HG03039 (cell line): ENCODE measurements around the gene ATP1A2.
"Not testable (repeated sequence)": the region's sequence is repeated elsewhere in the genome, so short reads cannot be mapped to it uniquely, and the experiment has no call there.

ENCODE experiments used
- ATAC-seq: cut with Tn5 transposase; IDR thresholded peaks from one replicate; pipeline ENCODE4 v1.9.1; 2021; ENCODE audit warnings: mild to moderate bottlenecking, moderate library complexity; ENCODE audit not compliant: unreplicated experiment

The ATP1A2 gene

DNA sequence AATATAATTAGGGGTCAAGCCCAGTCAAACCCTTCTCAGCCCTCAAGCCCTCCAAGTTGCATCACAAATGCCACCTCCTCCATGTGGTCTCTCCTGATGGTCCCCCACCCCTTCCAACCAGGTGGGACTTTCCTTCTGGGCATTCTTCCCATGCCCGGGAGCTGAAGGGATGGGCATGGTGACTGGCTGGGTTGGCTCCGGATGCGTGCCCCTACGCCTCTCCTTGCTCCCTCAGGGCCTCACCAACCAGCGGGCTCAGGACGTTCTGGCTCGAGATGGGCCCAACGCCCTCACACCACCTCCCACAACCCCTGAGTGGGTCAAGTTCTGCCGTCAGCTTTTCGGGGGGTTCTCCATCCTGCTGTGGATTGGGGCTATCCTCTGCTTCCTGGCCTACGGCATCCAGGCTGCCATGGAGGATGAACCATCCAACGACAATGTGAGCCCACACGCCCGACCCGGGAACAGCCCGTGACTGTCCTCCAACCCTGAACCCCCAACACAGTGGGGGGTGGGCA is 7.5 kb downstream of the ATP1A2 start:
- ATAC-seq, result no peak

DNA sequence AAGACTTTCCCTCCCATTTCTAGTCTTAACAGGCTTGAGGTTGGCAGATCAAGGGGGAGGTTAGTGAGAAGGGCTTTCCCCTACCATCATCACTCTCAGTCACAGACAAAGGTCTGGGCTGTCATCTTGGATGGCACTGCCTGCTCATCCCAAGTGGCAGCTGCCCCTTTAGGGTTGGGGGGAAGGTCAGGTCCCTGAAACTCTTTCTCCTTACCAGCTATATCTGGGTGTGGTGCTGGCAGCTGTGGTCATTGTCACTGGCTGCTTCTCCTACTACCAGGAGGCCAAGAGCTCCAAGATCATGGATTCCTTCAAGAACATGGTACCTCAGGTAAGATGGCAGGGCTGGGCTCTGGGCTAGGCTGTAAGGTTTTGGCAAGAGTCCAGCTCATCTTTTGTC is 8.2 kb downstream of the ATP1A2 start:
- no peak for ATAC-seq

DNA sequence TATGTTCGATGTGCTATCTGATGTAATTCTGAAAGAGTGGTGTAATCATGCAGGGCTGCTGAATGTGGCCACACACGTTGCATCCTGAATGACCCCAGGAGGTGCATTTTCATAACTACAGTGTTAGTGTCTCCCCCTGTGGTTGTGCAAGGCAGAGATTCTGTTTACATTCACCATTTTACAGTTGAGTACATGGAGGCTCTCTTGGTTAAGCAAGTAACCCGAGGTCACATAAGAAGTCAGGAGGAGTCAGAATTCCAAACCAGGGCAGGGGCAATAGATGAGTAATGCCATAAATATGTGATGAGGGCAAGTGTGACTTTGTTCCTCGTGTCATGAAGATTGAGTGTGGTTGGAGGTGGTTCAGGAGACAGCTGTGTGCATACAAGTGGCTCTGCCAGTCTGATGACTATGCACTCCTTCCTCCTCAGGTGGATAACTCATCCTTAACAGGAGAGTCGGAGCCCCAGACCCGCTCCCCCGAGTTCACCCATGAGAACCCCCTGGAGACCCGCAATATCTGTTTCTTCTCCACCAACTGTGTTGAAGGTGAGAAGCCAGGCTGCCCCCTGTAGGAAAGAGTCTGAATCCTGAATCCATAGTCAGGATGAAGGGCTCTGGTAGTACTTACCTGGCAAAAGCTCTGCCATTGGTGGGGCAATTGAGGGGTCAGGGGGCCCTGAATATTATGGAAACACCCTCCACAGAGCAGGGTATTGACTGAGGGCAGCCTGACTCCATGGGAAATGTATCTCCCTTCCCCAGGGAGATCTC is 9.3 kb downstream of the ATP1A2 start:
- no peak for ATAC-seq

DNA sequence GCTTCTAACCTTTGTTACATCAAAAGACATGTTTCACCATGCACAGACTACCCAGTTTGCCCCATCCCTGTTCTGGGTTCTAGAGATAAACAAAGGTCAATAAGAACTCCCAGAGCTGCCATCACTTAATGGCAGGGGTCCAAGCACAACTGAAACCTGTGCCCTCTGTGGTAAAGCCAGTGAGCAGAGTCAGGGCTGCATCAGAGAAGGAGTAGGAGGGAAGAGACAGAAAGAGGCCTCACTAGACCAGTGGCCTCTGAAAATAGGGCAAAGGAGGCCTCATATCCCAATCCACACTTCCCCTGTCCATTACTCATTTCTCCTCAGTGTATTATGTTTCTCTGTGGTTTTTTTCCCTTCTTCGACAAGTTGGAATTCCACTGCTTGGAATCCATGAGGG is 10.2 kb downstream of the ATP1A2 start:
- no peak for ATAC-seq

DNA sequence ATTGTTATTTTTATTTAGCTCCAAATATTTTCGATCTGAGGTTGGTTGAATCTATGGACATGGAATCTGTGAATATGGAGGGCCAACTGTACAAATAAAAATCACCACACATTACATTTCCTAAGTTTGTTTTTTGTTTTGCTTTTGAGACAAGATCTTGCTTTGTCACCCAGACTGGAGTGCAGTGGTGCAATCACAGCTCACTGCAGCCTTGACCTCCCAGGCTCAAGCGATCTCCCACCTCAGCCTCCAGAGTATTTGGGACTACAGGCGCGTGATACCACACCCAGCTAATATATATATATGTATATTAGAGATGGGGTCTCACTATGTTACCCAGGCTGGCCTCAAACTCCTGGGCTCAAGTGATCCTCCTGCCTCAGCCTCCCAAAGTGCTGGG is 10.8 kb downstream of the ATP1A2 start:
- ATAC-seq, result not testable (repeated sequence)

DNA sequence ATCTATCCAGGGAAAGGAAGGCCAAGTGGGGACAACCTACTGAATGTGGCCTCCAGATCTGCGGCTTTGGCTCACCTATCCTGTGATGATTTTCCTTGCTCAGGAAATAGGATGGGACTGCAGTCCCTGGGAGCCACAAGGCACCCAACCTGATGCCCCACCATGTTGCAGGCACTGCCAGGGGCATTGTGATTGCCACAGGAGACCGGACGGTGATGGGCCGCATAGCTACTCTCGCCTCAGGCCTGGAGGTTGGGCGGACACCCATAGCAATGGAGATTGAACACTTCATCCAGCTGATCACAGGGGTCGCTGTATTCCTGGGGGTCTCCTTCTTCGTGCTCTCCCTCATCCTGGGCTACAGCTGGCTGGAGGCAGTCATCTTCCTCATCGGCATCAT is 11.8 kb downstream of the ATP1A2 start:
- ATAC-seq, result no peak

DNA sequence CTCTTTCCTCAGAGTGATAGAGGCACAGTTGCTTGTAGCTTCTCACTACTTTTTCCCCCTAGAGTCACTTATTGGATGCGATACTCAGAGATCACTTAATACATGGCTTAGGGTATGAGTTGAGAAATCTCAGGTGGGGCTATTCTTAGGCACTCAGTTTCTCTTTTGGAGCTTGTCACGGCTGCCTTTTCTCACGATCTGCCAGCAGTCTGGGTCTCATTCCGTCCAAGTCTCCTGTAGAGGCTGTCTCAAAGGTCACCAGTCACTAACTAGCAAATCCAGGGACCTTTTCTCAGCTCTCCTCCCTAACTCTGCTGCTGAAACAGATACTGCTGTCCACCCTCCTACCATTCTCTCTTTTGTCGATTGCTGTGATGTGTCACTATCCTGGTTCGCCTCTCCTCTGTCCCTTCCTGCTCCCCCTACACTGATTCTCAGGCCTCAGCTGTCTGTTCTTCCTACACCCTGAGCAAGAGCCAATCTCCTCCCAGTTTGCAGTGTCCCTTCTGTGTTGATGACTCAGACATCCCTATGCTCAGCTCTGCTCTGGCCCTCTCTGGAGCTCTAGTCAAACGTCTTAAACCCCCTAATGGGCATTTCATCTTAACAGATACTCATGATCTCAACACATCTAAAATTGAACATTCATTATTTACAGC is 12.4 kb downstream of the ATP1A2 start:
- ATAC-seq, result no peak

DNA sequence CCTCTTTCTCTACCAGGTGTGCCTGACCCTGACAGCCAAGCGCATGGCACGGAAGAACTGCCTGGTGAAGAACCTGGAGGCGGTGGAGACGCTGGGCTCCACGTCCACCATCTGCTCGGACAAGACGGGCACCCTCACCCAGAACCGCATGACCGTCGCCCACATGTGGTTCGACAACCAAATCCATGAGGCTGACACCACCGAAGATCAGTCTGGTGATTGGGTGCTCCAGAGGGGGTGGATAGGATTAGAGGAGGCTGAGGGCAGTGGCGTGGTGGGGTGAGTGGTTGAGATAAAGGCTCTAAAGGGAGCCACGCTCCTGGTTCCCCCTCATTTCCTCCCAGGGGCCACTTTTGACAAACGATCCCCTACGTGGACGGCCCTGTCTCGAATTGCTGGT is 13.1 kb downstream of the ATP1A2 start:
- no peak for ATAC-seq

DNA sequence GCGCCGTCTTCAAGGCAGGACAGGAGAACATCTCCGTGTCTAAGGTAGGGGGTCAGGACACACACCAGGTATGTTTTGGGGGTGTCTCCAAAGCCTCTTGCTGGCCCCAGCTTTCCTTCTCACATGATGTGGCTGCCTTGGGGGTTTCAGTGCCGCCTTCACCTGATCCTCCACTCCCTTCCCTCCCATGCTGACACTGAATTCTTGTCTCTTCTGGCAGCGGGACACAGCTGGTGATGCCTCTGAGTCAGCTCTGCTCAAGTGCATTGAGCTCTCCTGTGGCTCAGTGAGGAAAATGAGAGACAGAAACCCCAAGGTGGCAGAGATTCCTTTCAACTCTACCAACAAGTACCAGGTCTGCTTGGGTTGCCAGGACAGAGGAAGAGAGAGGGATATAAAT is 13.5 kb downstream of the ATP1A2 start:
- ATAC-seq, result no peak

DNA sequence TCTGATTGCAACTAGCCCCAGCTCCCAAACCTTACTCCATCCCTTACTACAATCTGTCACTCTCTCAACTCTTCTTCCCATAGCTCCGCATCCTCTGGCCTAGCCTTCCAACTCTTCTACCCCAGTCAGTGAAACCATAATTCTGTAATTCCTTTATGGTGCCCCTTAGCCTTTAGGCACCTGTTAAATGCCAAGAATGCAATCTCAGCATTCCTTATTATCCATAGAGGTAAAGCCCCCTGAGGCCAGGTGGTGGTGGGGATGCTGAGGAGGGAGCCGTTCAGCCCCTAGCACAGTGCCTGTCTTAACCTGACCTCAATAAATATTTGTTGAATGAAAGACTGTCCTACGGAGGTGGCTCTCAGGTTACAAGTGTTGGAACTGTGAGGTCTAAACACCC is 14.0 kb downstream of the ATP1A2 start:
- no peak for ATAC-seq

DNA sequence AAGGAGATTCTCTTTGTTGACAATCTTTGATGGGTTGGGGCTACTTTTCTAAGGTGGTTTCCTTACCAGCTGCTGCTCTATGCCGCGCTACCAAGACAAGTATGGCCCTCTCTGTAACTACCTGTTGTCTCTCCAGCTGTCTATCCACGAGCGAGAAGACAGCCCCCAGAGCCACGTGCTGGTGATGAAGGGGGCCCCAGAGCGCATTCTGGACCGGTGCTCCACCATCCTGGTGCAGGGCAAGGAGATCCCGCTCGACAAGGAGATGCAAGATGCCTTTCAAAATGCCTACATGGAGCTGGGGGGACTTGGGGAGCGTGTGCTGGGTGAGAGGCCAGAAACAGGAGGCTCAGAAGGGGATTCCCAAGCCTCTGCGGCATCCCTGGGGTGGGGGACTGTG is 14.4 kb downstream of the ATP1A2 start:
- no peak for ATAC-seq

DNA sequence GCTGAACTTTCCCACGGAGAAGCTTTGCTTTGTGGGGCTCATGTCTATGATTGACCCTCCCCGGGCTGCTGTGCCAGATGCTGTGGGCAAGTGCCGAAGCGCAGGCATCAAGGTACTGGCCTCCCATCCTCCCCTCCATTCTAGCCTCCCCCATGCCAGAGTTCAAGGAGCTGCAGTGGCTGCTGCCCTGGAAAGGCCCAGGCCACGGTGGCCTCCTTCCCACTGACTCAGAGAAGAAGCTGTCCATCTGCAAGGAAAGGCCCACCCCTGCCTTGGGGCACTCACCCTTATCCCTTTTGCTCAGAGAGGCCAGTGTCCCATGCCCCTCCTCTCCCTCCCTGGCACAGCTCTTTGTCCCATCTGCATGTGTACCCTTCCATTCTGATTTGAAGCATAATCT is 14.9 kb downstream of the ATP1A2 start:
- ATAC-seq, result no peak

DNA sequence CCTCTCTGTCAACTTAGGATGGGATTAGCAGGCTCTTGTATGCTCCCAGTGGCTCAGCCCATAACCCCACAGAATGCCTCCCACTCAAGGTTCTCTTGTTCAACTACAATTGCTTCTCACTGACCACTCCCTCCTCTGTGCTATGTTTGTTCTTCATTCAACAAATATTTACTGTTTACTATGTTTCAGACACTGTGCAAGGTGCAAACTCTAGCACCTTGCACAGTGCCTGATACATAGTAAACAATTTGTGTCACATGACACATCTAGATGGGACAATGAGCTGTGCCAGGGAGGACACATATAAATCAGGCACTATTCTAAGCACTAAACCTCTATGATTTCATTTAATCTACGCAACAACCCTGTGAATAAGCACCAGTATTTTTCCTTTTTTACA is 15.4 kb downstream of the ATP1A2 start:
- ATAC-seq, result no peak

DNA sequence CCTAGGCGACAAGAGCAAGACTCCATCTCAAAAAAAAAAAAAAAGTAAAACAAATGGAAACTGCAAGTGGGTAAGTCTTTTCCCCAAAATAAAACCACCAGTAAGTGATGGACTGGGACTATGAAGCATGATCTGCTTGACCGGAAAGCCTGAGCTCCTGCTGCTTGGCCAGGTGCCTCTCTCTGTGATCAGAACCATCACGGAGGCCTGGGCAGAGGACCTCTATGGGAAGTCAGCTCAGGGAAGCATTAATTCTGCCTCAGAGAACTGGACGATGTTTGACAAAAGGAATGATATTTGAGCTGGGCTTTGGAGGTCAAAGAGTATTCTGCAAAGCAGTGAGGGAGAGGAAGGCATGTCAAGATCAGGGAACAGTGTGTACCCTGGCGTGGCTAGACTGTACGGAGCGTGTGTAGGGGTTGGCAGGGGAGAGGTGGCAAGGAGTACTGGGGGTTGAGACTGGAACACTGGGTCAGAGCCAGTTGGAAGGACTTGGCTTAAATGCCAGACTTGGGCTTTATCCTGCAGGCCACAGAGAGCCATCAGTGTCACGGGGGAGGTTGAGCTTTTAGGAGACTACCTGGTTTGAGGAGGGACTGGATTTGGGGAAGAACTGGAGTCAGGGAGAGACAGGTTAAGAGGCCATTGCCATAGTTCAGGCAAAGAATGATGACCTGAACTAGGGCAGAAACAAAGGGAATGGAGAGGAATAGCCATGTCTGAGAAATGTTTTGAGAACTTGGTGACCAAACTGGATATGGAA is 16.4 kb downstream of the ATP1A2 start:
- no peak for ATAC-seq

DNA sequence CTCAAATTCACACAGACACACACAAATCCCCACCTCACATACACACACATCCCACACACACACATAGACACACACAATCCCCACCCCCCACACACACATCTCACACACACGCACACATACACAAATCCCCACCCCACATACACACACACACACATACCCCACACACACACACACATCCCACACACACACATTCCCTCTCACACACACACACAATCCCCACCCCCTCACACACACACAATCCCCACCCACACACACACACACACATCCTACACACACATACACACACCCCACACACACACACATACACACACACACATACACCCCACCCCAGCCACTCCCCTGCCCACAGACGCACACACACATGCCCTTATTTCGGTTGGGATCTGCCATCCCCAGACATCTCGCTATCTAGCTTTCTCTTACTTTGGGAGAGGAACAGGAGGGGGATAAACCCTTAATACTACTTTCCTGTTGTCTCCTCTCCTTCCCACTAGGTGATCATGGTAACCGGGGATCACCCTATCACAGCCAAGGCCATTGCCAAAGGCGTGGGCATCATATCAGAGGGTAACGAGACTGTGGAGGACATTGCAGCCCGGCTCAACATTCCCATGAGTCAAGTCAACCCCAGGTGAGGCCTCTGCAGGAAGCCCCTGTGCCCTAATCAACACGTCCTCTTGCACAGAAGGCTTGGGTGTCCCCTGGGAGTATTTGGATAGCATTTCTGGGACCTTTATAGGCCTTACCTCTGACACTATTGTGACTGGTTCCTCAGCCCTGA is 18.6 kb downstream of the ATP1A2 start:
- ATAC-seq, result no peak

DNA sequence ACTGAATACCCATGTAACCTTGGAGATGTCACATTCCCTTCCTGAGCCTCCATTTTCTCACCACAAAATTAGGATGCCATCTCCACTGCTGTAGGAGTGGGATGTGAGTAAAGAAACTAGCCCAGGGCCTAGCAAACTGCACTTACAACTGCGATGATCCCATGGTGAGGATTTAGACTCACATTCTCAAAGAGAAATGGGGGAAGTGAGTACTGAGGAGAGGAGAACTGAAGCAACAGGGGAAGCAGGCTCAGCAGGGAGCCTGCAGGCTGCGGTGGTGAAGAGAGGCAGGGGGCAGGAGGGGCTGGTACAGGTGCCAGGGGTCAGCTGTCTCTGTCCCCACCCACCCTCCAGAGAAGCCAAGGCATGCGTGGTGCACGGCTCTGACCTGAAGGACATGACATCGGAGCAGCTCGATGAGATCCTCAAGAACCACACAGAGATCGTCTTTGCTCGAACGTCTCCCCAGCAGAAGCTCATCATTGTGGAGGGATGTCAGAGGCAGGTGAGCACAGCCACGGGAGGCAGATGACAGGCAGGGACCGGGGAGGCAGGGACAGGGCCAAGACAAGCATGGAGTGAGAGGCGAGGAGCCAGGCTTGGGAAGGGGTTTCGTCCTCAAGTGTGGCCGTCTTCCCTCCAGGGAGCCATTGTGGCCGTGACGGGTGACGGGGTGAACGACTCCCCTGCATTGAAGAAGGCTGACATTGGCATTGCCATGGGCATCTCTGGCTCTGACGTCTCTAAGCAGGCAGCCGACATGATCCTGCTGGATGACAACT is 19.4 kb downstream of the ATP1A2 start:
- ATAC-seq, result no peak

DNA sequence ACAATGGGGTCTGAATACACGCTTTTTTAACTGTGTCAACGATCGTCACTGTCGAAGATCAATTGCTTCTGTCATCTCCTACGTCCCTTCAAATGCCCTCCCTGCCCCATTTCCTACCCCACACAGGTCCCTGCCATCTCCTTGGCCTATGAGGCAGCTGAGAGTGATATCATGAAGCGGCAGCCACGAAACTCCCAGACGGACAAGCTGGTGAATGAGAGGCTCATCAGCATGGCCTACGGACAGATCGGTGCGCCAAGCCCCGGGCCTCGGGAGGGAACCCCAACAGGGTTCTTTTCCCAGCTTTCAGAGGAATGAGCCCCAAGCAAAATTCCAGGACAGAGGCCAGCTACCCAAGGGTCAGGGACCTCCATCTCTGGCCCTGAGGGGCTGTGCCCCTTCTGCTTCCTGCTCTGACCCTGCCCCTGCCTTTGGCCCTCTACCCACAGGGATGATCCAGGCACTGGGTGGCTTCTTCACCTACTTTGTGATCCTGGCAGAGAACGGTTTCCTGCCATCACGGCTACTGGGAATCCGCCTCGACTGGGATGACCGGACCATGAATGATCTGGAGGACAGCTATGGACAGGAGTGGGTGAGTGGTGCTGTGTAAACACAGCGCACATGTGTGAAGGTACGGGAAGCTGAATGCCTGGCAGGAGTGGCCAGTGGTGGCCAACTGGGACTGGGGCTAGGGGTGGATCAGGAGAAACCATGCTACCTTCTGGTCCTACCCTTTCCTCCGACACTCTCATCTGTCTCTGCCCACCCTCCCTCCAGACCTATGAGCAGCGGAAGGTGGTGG is 20.8 kb downstream of the ATP1A2 start:
- no peak for ATAC-seq

DNA sequence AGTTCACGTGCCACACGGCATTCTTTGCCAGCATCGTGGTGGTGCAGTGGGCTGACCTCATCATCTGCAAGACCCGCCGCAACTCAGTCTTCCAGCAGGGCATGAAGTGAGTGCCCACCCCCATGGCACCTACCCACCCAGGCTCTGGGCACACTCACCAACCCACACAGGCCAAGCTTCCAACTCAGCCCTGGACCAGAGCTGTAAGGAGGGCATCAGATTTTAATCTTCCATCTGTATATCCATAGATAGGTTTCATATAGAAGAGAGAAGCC is 21.3 kb downstream of the ATP1A2 start:
- ATAC-seq, result no peak

DNA sequence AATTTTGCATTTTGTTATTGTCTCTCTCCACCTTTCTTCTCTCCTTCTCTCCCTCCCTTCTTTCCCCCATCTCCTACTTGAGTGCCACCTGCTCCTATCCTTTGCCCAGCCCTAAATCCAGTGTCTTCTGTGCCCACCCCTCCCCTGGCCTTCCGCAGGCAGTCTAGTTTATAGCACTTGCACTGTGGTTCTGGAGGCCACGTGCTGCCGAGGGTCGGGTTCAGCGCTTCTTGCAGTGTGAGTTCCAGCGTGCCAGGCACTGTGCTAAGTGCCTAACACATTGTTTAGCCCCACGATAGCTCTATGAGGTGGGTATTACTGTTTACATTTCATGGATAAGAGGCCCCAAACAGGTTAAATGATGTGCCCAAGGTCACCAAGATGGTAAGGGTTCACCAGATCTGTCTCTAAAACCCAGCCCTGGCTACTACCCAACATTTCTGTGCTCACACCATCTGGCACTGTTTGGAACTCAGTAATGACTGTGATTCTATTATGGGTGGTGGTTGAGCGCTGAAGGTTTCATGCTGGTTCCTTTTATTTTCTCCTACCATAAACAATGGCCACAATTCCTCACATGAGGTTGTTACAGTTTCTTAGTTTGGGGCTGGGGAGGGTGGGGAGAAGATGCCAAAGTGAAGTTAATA is 21.8 kb downstream of the ATP1A2 start:
- no peak for ATAC-seq
